Stimulated activated CD4-positive, alpha-beta T cell treated with anti-CD3 and anti-CD28 coated beads, Interleukin-4, amount 100 ng/mL, for 48 hours (primary cell): ENCODE results near the gene PKNOX1.
"Not testable (repeated sequence)": the region's sequence is repeated elsewhere in the genome, so short reads cannot be mapped to it uniquely, and the experiment has no call there.

Source experiments
- DNase-seq, 2 donors: peaks; one replicate each; pipeline ENCODE4 v3.0.0-alpha.2; 2020; ENCODE audit warnings: low read depth in 2 of 2

Gene PKNOX1

DNA sequence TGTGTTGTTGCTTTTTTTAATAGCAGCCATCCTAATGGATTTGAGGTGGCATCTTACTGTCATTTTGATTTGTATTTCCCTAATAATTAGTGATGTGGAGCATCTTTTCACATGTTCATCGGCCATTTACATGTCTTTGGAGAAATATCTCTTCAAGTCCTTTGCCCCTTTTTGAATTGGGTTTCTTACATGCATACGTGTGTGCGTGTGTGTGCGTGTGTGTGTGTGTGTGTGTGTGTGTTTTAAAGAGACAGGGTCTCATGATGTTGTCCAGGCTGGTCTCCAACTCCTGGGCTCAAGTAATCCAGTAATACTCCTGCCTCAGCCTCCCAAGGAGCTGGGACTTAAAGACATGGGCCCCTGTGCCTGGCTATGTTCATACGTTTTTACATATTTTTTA lies 9.5 kb downstream of the PKNOX1 start:
- DNase-seq: no peak

DNA sequence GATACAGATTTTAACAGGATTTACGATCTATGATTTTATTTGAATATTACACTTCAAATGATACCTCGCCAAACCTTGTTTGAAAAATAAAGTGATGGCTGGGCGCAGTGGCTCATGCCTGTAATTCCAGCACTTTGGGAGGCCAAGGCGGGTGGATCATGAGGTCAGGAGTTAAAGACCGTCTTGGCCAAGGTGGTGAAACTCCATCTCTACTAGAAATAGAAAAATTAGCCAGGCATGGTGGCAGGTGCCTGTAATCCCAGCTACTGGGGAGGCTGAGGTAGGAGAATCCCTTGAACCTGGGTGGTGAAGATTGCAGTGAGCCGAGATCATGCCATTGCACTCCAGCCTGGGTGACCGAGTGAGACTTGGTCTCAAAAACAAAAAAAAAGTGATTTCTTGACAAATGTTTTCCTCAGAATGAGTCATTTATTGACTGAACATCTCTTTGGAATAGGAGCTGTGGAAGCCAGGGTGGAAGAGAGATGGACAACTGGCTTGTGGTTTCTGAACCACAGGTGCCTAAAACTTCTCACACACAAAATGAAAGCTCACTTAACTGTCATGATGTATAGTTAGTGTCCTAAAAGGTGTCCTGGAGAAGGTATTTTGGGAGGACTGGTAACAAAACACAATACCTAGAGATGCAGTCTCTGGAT lies 11.9 kb downstream of the PKNOX1 start:
- DNase-seq: no peak

DNA sequence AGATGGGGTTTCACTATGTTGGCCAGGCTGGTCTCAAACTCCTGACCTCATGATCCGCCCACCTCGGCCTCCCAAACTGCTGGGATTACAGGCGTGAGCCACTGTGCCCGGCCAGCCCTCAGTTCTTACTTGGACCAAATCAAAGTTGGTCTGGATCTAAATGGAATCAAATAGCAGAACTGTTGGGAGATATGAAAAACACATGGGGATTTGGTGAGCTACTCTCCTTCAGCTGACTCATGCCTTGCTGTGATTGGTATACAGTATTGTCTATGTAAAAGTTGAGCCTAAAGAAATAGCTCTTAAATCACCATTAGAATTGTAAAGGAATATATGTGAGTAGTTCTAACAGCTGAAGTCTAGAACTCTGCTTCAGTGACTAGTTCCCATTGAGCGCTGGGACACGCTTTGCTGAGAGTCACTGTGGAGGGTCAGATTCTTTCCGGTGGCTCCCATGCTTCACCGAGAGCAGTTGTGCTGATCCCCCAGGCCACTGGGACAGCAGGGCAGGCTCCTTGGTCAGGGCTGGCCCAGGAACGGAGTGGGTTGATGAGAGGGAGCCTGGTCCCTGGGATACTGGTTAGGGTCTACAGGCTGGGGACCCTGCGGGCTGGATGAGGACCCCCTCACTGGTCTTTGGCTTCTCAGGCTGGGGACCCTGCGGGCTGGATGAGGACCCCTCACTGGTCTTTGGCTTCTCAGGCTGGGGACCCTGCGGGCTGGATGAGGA lies 14.0 kb downstream of the PKNOX1 start:
- no peak for DNase-seq

DNA sequence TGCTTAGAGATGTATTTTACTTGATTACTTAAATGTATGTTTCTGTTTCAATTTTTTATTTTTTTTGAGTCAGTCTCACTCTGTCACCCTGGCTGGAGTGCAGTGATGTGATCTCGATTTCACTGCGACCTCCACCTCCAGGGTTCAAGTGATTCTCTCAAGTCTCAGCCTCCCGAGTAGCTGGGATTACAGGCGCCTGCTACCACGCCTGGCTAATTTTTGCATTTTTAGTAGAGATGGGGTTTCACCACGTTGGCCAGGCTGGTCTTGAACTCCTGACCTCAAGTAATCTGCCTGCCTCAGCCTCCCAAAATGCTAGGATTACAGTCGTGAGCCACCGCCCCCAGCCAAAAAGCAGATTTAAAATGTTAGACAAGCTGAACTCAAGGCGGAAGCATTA lies 15.0 kb downstream of the PKNOX1 start:
- not testable (repeated sequence) for DNase-seq

DNA sequence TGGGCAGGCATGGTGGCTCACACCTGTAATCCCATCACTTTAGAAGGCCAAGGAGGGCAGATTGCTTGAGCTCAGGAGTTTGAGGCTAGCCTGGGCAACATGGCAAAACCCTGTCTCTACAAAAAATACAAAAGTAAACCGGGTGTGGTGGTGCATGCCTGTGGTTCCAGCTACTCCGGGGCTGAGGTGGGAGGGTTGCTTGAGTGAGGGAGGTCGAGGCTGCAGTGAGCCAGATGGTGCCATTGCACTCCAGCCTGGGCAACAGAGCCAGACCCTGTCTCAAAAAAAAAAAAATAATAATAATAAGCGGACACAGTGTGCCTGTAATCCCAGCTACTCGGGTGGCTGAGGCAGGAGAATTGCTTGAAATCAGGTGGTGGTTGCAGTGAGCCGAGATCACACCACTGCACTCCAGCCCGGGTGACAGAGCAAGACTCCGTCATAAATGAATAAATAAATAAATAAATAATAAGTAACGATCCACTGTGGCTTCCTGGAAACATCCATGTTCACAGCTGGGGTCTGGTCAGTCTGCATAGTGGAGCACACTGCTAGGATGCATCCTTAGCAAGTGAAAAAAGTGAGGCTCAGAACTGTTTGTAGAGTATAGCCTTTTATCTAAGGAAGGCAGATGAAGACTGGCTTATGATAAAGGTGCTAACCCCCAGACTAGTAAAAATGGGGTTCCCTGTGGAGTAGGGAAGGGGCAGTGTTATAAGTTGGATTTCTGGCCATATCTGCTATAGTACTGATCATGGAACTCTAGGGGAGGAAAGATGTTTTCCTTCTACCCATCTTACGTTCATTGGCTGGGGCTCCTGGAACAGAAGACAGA lies 15.7 kb downstream of the PKNOX1 start:
- DNase-seq: no peak

DNA sequence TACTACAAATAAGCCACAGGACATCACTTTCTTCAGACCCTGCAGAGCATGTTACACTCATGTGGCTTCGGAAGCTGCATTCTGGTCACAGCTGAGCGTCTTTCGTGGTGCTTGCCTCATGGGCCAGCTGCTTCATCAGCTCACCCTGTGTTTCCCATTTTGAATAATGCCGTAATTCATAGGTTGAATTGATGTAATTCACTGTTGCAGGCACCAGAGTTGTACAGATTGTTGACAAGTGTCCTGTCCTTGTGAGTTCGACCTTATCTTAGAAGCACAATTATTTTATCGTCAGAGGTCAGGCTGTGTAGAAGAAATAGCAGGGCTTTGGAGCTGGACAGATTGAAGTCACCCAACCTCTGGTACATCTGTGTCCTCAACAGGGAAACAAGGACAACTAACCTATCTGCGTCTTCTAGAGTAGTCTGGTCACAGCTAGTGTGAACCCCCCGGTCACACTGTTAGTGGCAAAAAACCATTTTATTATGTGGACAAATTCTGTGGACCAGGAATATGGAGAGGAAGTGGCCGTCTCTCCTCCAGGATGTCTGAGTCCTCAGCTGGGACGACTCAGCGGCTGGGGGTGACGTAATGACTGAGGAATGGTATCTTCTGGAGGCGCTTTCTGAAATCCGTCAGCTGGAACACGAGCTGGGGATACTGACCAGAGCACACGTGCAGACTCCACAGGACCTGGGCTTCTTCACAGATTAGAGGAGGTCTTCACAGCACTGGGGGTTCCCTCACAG lies 17.8 kb downstream of the PKNOX1 start:
- DNase-seq: no peak

DNA sequence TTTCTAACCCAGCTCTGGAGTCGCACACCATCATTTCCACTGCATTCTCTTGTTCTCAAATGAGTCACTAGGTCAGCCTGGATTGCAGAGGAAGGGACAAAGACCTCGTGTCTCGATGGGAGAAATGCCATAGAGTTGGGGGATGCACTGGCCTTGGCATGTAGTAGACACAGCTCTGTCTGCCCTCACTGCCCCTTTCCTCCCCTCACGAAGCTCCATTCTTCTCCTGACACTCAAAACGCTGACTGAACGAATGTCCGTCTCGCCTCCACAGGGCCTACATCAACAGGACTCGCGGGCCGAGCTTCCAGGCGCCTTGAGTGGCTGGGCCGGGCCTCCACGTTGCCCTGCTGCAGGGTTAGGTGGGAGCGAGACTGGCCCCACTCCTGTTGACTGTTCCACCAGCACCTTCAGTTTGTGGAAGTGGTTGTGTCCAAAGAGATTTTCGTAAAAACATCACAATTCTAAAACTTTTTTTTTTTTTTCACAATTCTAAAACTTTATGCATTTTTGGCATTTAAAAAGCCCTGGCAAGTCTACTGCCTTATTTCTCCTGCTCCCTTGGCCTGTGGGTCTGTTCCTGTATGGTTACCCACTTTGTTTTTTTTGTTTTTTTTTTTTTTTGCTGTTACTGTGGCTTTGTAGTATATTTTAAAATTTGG lies 18.8 kb downstream of the PKNOX1 start:
- no peak for DNase-seq

DNA sequence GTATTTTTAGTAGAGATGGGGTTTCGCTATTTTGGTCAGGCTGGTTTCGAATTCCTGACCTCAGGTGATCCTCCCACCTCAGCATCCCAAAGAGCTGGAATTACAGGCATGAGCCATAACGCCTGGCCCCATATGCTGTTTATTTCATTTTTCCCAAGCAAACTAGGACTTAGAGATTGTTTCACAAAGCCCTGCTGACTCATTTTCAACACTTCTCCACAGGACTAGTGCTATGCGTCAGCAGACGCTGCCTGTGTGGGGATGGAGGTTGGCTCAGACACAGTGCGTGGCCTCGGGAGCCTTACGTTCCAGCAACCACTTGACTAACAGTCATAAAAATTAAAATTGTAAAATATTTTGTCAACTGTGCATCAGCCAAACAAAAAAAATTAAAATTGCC lies 22.7 kb downstream of the PKNOX1 start:
- no peak for DNase-seq

DNA sequence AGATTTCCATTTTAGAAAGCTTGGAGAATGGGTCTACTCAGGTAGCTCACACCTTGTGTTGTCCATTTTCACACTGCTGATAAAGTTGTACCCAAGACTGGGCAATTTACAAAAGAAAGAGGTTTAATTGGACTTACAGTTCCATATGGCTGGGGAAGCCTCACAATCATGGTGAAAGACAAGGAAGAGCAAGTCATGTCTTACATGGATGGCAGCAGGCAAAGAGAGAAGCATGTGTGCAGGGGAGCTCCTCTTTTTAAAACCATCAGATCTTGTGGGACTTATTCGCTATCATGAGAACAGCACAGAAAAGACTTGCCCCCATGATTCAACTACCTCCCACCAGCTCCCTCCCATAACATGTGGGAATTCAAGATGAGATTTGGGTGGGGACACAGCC lies 23.6 kb downstream of the PKNOX1 start:
- not testable (repeated sequence) for DNase-seq

DNA sequence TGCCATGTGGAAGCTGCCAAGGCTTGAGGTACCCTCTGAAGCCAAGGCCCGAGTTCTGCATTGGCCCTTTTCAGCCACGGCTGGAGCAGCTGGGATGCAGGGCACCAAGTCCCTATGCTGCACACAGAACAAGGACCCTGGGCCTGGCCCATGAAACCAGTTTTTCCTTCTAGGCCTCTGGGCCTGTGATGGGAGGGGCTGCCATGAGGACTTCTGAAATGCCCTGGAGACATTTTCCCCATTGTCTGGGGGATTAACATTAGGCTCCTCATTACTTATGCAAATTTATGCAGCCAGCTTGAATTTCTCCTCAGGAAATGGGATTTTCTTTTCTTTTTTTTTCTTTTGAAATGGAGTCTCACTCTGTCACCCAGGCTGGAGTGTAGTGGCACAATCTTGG lies 24.8 kb downstream of the PKNOX1 start:
- DNase-seq: not testable (repeated sequence)

DNA sequence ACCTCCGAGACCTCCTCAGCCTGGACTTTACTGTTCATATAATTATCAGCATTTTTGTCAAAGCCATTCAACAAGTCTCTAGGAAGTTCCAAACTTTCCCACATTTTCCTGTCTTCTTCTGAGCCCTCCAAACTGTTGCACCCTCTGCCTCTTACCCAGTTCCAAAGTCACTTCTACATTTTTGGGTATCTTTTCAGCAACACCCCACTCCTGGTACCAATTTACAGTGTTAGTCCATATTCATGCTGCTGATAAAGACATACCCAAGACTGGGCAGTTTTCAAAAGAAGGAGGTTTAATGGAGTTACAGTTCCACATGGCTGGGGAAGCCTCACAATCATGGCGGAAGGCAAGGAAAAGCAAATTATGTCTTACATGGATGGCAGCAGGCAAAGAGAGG lies 25.7 kb downstream of the PKNOX1 start:
- not testable (repeated sequence) for DNase-seq

DNA sequence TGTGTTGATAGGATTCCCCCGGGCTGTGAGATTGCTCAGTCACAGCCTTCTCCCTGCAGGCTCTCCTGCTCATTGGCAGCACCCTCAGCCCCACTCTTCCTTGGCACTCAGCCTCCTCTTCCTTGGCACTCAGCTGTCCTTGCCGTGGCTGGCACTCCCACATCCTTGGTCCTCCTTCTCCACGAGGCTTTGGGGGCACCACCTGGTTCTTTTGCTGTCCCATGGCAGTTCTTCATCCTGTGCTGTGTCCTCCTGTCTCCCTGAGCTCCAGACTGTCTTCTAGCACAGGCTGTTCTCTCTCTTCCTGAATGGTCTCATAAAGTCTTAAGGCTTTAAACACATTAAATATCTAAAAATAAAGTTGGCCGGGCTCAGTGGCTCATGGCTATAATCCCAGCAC lies 27.0 kb downstream of the PKNOX1 start:
- DNase-seq: no peak

DNA sequence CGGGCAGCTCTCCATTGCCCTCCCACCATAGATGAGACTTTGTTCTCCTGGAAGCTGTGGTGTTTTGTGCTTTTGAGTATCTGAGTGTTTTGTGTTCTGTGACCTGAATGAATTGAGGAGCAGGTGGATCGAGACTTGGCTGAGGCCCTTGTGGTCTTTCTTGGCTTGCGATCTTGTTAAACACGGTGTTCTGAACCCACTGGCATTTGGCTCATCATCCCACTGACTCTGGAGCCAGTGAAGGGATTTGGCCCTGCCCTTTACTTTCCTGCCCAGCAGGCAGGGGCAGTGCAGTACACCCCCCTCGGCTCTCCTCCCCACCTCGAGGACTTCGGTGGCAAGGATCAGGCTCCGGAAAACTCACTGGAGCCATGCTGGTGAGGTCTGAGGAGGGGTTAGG lies 30.6 kb downstream of the PKNOX1 start:
- no peak for DNase-seq

DNA sequence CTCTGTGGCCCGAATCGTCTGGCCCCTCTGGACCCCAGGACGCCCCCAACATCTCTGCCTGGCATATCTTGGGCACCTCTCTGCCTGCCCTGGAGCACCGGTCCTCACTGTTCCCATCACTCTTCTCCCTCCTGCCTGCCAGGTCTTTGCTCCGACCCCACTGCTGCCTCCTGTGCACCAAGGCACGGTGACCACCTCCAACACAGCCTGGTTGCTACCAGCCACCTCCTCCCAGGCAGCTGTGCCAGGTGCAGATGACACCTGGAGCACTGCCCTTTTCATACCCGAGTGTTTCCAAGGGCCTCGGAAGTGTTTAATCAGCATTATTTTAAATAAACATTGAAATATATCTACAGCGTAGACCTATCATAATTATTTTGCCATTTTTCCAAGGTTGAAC lies 31.3 kb downstream of the PKNOX1 start:
- DNase-seq: no peak

DNA sequence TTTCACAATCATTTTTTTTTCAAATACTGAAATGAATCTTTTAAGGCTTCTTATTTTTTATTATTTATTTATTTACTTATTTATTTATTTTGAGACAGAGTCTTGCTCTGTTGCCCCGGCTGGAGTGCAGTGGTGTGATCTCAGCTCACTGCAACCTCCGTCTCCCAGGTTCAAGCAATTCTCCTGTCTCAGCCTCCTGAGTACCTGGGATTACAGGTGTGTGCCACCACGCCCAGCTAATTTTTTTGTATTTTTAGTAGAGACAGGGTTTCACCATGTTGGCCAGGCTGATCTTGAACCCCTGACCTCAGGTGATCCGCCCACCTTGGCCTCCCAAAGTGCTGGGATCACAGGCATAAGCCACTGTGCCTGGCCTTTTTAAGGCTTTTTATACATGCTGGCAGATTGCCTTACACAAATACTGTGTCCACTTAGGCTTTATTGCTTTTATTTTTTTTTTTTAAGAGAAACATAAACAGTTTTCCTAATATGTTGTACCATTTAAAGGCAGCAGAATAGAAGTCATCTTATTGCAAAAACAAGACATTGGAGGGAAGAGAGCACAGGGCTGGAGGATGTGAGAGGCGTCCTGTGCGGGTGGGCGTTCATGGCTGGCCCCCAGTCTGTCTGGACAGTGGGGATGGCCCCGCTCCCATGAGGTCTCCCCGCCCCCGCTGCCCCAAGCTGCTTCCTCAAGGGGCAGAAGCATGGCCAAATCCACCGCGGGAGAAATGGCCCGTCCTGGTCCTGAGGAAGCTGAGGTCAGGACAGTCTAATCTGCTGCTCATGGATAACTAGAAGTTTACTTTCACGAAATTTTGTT lies 31.9 kb downstream of the PKNOX1 start:
- not testable (repeated sequence) for DNase-seq

DNA sequence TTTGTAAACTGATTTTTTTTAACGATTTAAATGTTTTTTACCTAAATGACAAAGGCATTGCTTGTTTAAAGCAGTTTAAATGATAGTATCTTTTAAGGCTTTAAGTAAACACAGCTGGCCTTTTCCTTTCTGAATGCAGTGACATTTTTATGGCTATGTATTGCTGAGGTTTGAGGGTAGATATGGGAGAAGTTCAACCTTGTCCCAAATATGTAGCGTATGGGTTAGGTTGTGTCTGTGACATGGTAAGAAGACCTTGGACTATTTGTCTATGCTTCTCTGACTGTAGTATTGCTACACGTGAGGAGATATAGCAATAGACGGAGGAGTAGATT lies 32.5 kb downstream of the PKNOX1 start:
- DNase-seq: no peak

DNA sequence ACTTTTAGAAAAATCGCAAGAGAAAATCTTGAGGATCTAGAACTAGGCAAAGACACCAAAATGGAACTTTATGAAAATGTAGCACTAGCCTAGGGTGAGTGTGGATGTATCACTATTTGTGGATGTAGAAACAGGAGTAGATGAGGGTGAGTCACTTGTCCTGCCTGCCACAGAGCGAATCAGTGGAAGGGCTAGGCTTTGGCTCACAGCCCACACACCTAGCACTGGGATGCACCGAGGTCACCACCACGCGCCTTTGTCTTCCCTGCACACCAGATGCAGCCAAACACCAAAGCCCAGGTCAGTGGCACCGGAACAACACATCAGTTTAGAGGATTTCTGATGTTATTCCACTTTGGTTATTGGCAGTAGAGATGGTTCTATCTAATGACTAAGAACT lies 38.2 kb downstream of the PKNOX1 start:
- no peak for DNase-seq

DNA sequence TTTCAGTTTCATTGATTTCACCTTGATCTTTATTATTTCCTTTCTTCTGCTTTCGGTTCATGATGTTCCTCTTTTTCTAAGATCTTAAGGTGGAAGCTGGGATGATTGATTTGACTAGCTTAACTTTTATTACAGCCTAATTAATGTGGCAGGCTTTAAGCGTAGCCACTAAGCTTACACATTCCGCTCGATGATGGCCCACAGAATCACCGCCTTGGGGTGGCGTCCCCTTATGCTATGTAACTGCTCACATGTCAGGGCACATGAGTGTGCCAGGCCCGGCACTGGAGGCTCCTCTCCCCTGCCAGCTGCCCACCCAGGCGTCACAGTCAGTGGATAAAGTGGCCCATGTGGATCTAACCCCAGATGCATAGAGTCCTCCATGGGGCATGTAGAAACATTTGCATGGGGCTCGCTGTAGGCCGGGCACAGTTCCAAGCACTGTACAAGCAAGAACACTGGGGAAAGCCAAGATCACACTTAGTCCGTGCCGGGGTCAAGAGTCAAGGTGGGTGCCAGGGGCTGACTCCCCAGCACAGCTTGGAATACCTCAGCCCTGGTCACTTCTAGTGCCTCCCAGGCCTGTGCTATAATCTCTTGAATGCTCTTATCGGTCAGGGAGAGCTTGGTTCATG lies 41.7 kb downstream of the PKNOX1 start:
- no peak for DNase-seq

DNA sequence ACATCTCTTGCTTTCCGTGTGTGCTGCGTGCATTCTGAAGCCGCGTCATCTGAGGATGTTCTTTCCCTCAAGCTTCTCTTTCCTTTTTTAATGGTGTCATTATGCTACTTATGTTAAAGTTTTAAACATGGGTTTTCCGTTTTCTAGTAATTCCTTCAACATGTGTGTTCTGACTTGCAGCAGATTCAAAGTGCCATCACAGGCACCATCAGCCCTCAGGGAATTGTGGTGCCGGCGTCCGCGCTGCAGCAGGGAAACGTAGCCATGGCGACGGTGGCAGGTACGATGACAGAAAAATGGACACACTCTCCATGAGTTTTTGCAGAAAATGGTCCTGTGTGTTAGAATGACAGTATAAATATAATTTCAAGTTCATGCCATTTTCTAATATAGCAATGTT lies 42.4 kb downstream of the PKNOX1 start:
- DNase-seq: no peak

DNA sequence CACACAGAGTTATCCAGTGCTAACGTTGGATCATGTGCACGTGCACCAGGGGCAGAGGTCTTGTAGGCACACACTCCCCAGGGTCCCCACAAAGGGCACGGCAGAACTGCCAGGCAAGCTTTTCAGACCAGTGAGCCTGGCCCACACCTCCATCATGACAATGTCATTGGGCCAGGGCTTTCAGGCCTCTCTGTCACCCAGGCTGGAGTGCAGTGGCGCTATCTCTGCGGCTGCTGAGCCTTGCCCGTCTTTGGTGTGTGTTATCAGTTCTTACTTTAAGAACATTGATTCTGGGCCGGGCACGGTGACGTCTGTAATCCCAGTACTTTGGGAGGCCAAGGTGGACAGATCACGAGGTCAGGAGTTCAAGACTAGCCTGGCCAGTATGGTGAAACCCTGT lies 44.2 kb downstream of the PKNOX1 start:
- DNase-seq: no peak
